Keratinocyte (primary cell): Measurements from ENCODE around the gene ZBTB24. TPM values are rescaled to one million over a fixed set of nuclear protein-coding genes. Genes with fewer than 3 reads are reported as not detected.

Experiments used
- DNase-seq: peaks from one replicate; pipeline ENCODE4 v3.0.0-alpha.2; 2011; ENCODE audit warnings: low read depth, missing footprints, low spot score
- FAIRE-seq: peaks from 2 replicates; lab custom pipeline; 2011; peaks lifted over from hg19 to GRCh38; lab: Jason Lieb, UNC
- H2AFZ ChIP-seq: 2 replicates; pipeline ENCODE4 v1.6.0; 2012; ENCODE audit warnings: low read length, control low read depth, inconsistent platforms; ENCODE audit not compliant: control insufficient read depth
- H3K27ac ChIP-seq: 2 replicates; pipeline ENCODE4 v1.5.1; 2011; ENCODE audit warnings: low read length; ENCODE audit not compliant: control insufficient read depth, insufficient read depth
- H3K27me3 ChIP-seq: 3 replicates; pipeline ENCODE4 v1.6.0; 2011; ENCODE audit warnings: low read length; ENCODE audit not compliant: control insufficient read depth, insufficient read depth; ENCODE audit errors: extremely low read depth
- H3K36me3 ChIP-seq, 2 experiments: 2 replicates in 1 of 2; 3 replicates in 1 of 2; pipeline ENCODE4 v1.5.1; 2011; ENCODE audit warnings: low read length in 2 of 2, mild to moderate bottlenecking in 1 of 2; ENCODE audit not compliant: control insufficient read depth in 2 of 2, insufficient read depth in 2 of 2; ENCODE audit errors: extremely low read depth in 1 of 2
- H3K4me1 ChIP-seq: 3 replicates; pipeline ENCODE4 v1.5.1; 2011; ENCODE audit warnings: low read length; ENCODE audit not compliant: control insufficient read depth, insufficient read depth; ENCODE audit errors: extremely low read depth
- H3K4me2 ChIP-seq: 3 replicates; pipeline ENCODE4 v1.6.0; 2011; ENCODE audit warnings: low read depth, low read length; ENCODE audit not compliant: control insufficient read depth, insufficient read depth; ENCODE audit errors: extremely low read depth
- H3K4me3 ChIP-seq, 3 experiments: fragments of 200-600 bp in 1 of 3; sonication (generic) in 1 of 3; 2 replicates in 2 of 3; 3 replicates in 1 of 3; pipeline ENCODE4 v1.5.1; 2011 to 2016; ENCODE audit warnings: low read length in 3 of 3, mild to moderate bottlenecking in 3 of 3, control low read depth in 2 of 3, inconsistent platforms in 1 of 3, low read depth in 1 of 3, mixed read lengths in 1 of 3, mixed run types in 1 of 3, moderate library complexity in 1 of 3; ENCODE audit not compliant: control insufficient read depth in 2 of 3, insufficient read depth in 2 of 3; ENCODE audit errors: extremely low read depth in 1 of 3
- H3K79me2 ChIP-seq: 2 replicates; pipeline ENCODE4 v1.6.0; 2012; ENCODE audit warnings: low read length; ENCODE audit not compliant: control insufficient read depth, insufficient read depth
- H3K9ac ChIP-seq: 3 replicates; pipeline ENCODE4 v1.6.0; 2011; ENCODE audit warnings: low read length; ENCODE audit not compliant: control insufficient read depth, insufficient read depth; ENCODE audit errors: extremely low read depth
- H3K9me1 ChIP-seq: 3 replicates; pipeline ENCODE4 v1.6.0; 2011; ENCODE audit warnings: low read length; ENCODE audit not compliant: control insufficient read depth, insufficient read depth; ENCODE audit errors: extremely low read depth
- H3K9me3 ChIP-seq: 2 replicates; pipeline ENCODE4 v1.5.1; 2012; ENCODE audit warnings: low read depth, low read length; ENCODE audit not compliant: control insufficient read depth
- H4K20me1 ChIP-seq: 3 replicates; pipeline ENCODE4 v1.6.0; 2011; ENCODE audit warnings: low read length; ENCODE audit not compliant: control insufficient read depth, insufficient read depth; ENCODE audit errors: extremely low read depth
- EZH2 ChIP-seq: IDR thresholded peaks from one replicate; pipeline ENCODE4 v1.6.1; 2012; ENCODE audit warnings: inconsistent platforms, mild to moderate bottlenecking, low read length, moderate library complexity
- dilution Hi-C: fragments of 300-500 bp; cut with MboI; formaldehyde crosslinking; loops from one replicate; pipeline ENCODE4 v1.7.0; 2020; ENCODE audit warnings: low sequenced_read_pairs; ENCODE audit not compliant: extremely low pct_ligation_motif_present
- polyA plus RNA-seq, 5 experiments: library from polyadenylated mRNA; depleted of rRNA in 3 of 5; stranded (reverse) in 3 of 5; stranded (forward) in 1 of 5; unstranded in 1 of 5; fragments of >200 nt; gene quantifications; 1 replicate in 1 of 5; 2 replicates in 3 of 5; 3 replicates in 1 of 5; pipeline versions ENCODE4 v1.2.1 to v1.2.3, GENCODE V29; 2011 to 2012; ENCODE audit warnings: missing spikeins in 2 of 5, low read depth in 1 of 5, low replicate concordance in 1 of 5
- TF ChIP-seq, protein P1 (sequence below), 3 experiments: IDR thresholded peaks in 1 of 3; conservative IDR thresholded peaks in 1 of 3; optimal IDR thresholded peaks in 1 of 3; 2 replicates in 2 of 3; 3 replicates in 1 of 3; pipeline versions ENCODE3 to v1.5.1; 2011; ENCODE audit warnings: low read length in 3 of 3, mild to moderate bottlenecking in 3 of 3, moderate library complexity in 2 of 3, control low read depth in 1 of 3, inconsistent platforms in 1 of 3; ENCODE audit not compliant: insufficient read depth in 2 of 3; ENCODE audit errors: extremely low read depth in 1 of 3

The ZBTB24 gene
- polyA plus RNA-seq, 1 donor (not counting 4 experiments of a cell fraction or from before 2014, with no cell fraction given): 4.6 TPM

DNA sequence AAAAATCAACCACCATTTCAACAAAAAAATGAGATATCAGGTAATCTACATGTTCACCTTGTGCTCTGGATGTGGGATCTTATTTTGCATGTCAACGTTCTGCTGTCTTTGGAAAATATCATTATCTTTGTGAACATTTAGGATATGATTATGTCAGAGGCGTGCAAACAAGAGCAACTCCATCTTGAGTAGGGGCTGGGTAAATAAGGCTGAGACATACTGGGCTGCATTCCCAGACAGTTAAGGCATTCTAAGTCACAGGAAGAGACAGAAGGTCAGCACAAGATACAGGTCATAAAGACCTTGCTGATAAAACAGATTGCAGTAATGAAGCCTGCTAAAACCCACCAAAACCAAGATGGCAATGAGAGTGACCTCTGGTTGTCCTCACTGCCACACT, 28.8 kb upstream of the ZBTB24 start:
- Histone ChIP-seq H3K4me2 (no peak overlapping the region), H3K9me1 (no peaks in the 10 kb centered on the region), H3K36me3 (no peaks in the 10 kb centered on the region), H3K4me1 (no peaks in the 10 kb centered on the region), H3K27ac (no peak overlapping the region), H3K4me3 (no peak overlapping the region), H3K9ac (no peak overlapping the region), H3K27me3 (no peaks in the 10 kb centered on the region), H4K20me1 (no peaks in the 10 kb centered on the region), H3K79me2 (no peaks in the 10 kb centered on the region), H3K9me3 (no peaks in the 10 kb centered on the region), H2AFZ (no peak overlapping the region)
- DNase-seq (no peak), FAIRE-seq (no peak)
- dilution Hi-C loops: no loop called here
- TF ChIP-seq, protein P1, sequence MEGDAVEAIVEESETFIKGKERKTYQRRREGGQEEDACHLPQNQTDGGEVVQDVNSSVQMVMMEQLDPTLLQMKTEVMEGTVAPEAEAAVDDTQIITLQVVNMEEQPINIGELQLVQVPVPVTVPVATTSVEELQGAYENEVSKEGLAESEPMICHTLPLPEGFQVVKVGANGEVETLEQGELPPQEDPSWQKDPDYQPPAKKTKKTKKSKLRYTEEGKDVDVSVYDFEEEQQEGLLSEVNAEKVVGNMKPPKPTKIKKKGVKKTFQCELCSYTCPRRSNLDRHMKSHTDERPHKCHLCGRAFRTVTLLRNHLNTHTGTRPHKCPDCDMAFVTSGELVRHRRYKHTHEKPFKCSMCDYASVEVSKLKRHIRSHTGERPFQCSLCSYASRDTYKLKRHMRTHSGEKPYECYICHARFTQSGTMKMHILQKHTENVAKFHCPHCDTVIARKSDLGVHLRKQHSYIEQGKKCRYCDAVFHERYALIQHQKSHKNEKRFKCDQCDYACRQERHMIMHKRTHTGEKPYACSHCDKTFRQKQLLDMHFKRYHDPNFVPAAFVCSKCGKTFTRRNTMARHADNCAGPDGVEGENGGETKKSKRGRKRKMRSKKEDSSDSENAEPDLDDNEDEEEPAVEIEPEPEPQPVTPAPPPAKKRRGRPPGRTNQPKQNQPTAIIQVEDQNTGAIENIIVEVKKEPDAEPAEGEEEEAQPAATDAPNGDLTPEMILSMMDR (optimal IDR thresholded peaks at IDR 0.05 in 1 of 3, IDR thresholded peaks at IDR 0.05 in 1 of 3, conservative IDR thresholded peaks at IDR 0.05 in 1 of 3; ENCODE audit: extremely low read depth in 1 of 3, insufficient read depth in 2 of 3, low read length in 3 of 3): no peak
- TF ChIP-seq EZH2: no peak

- Histone ChIP-seq H3K9me3 (no peaks in the 10 kb centered on the region), H3K36me3 (no peaks in the 10 kb centered on the region), H3K79me2 (no peaks in the 10 kb centered on the region), H3K4me2 (no peak overlapping the region), H2AFZ (no peak overlapping the region), H3K4me1 (peaks cover 5% of the 10 kb centered on the region), H3K27ac (no peak overlapping the region), H3K9ac (no peak overlapping the region), H3K27me3 (no peaks in the 10 kb centered on the region), H4K20me1 (no peaks in the 10 kb centered on the region), H3K9me1 (no peaks in the 10 kb centered on the region), H3K4me3 (no peak overlapping the region)
- TF ChIP-seq EZH2: no peak
- dilution Hi-C loops: no loop called here
- no peak for FAIRE-seq
- no peak for DNase-seq
Observed at GRCh38 chr6:109510358-109510757, 27.3 kb upstream of the ZBTB24 start.

DNA sequence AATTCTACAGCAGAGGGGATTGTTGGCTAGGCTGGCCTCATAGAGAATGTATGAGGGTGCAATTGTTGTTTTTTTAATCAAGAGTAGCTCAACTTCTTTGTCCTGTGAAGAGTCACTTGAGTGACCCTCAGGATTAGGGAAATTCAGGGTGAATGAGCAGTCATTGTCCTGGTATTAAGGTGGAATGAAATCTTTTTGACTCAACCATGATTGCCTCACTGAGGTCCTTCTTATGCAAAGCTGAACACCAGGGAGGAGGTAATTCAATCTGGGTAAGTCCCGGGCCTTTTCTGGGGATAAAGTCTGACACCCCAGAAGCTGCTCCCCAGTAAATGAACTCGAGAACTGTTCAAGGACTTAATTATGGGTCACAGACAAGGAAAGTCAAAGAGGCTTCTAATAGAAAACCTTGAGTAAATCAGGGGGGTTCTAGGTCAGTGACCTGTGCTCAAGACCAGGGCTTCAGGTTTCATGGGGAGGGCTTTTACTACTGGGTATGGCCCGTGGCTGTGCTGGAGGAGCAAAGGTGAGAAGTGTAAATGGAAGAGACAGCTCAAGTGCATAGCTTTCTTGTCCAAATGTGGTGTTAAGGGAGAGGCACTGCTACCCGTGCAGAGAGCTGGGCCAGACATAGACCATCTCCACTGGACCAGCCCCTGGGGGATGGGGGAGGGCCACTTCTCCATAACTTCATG, 25.3 kb upstream of the ZBTB24 start:
- H2AFZ ChIP-seq: no peak overlapping the region
- H3K36me3 ChIP-seq: no peaks in the 10 kb centered on the region
- no peak for TF ChIP-seq EZH2
- TF ChIP-seq, protein P1 (optimal IDR thresholded peaks at IDR 0.05 in 1 of 3, IDR thresholded peaks at IDR 0.05 in 1 of 3, conservative IDR thresholded peaks at IDR 0.05 in 1 of 3; ENCODE audit: extremely low read depth in 1 of 3, insufficient read depth in 2 of 3, low read length in 3 of 3): no peak
- no peaks in the 10 kb centered on the region for H3K9me3 ChIP-seq
- dilution Hi-C loops: no loop called here
- no peaks in the 10 kb centered on the region for H3K9me1 ChIP-seq
- H3K9ac ChIP-seq: no peak overlapping the region
- DNase-seq (no peak), FAIRE-seq (no peak)
- no peaks in the 10 kb centered on the region for H3K27me3 ChIP-seq
- no peak overlapping the region for H3K4me2 ChIP-seq
- no peaks in the 10 kb centered on the region for H4K20me1 ChIP-seq
- H3K79me2 ChIP-seq: no peaks in the 10 kb centered on the region
- H3K4me3 ChIP-seq: no peak overlapping the region
- H3K4me1 ChIP-seq: peaks cover 5% of the 10 kb centered on the region
- no peak overlapping the region for H3K27ac ChIP-seq
